SK-N-SH (cell line): ENCODE measurements around the gene OAF. TPM values are rescaled to one million over a fixed set of nuclear protein-coding genes. Genes with fewer than 3 reads are reported as not detected.

Source experiments
- CTCF ChIA-PET: fragments of 300-600, 350-600 bp; formaldehyde crosslinking; extraction: SDS; loops from one replicate; lab custom pipeline; 2021; lab: Yijun Ruan, JAX
- POLR2A ChIA-PET: fragments of 350-600 bp; sonication (Branson Sonifier 250); formaldehyde crosslinking; extraction: SDS; loops from one replicate; lab custom pipeline; 2020; ENCODE audit warnings: antibody characterized with exemption, inconsistent platforms; lab: Yijun Ruan, JAX
- DNase-seq: peaks from one replicate; pipeline ENCODE4 v3.0.0; 2012
- H2AFZ ChIP-seq: fragments of 200-600 bp; sonication (generic); 2 replicates; pipeline ENCODE4 v1.8.1; 2016; ENCODE audit warnings: antibody characterized with exemption, mild to moderate bottlenecking, low read depth
- H3F3A ChIP-seq: fragments of 200-600 bp; sonication (generic); replicated peaks from 2 replicates; pipeline ENCODE3; 2016; ENCODE audit warnings: antibody characterized with exemption, mild to moderate bottlenecking; ENCODE audit not compliant: insufficient read depth
- H3K27ac ChIP-seq, 2 experiments: fragments of 200-500 bp in 1 of 2; fragments of 200-600 bp in 1 of 2; sonication (Bioruptor generic) in 1 of 2; sonication (generic), shearing (Covaris generic) in 1 of 2; 2 replicates each; pipeline versions ENCODE4 v1.5.1 to v1.6.1; 2014 to 2016; ENCODE audit warnings: low read depth in 2 of 2, inconsistent platforms in 1 of 2, low read length in 1 of 2, mild to moderate bottlenecking in 1 of 2, mixed read lengths in 1 of 2
- H3K27me3 ChIP-seq: fragments of 200-600 bp; sonication (generic), shearing (Covaris generic); 2 replicates; pipeline ENCODE4 v1.6.1; 2016; ENCODE audit warnings: mixed run types; ENCODE audit not compliant: insufficient read depth
- H3K36me3 ChIP-seq, 2 experiments: fragments of 200-500 bp in 1 of 2; fragments of 200-600 bp in 1 of 2; sonication (Bioruptor generic) in 1 of 2; sonication (generic) in 1 of 2; replicated peaks in 1 of 2; 2 replicates each; pipeline versions ENCODE3 to v1.5.1; 2014 to 2016; ENCODE audit warnings: low read length in 1 of 2, mild to moderate bottlenecking in 1 of 2; ENCODE audit not compliant: insufficient read depth in 2 of 2, control insufficient read depth in 1 of 2
- H3K4me1 ChIP-seq, 2 experiments: fragments of 200-500 bp in 1 of 2; fragments of 200-600 bp in 1 of 2; sonication (Bioruptor generic) in 1 of 2; sonication (generic), shearing (Covaris generic) in 1 of 2; 2 replicates each; pipeline versions ENCODE4 v1.5.1 to v1.6.1; 2014 to 2016; ENCODE audit warnings: low read depth in 1 of 2, low read length in 1 of 2, mixed run types in 1 of 2; ENCODE audit not compliant: insufficient read depth in 2 of 2, control insufficient read depth in 1 of 2
- H3K4me2 ChIP-seq: fragments of 200-600 bp; sonication (generic), shearing (Covaris generic); 2 replicates; pipeline ENCODE4 v1.6.1; 2017; ENCODE audit warnings: mixed run types
- H3K4me3 ChIP-seq, 2 experiments: fragments of 200-500 bp in 1 of 2; fragments of 200-600 bp in 1 of 2; sonication (Bioruptor generic) in 1 of 2; sonication (generic), shearing (Covaris generic) in 1 of 2; 2 replicates each; pipeline versions ENCODE4 v1.5.1 to v1.8.1; 2014 to 2016; ENCODE audit warnings: low read depth in 2 of 2, inconsistent platforms in 1 of 2, low read length in 1 of 2, mild to moderate bottlenecking in 1 of 2, mixed read lengths in 1 of 2, moderate library complexity in 1 of 2
- H3K79me2 ChIP-seq: fragments of 200-600 bp; sonication (generic); 2 replicates; pipeline ENCODE4 v1.8.1; 2017; ENCODE audit warnings: mild to moderate bottlenecking; ENCODE audit not compliant: insufficient read depth
- H3K9ac ChIP-seq: fragments of 200-600 bp; sonication (generic); 2 replicates; pipeline ENCODE4 v1.6.1; 2017; ENCODE audit warnings: mixed run types
- H3K9me2 ChIP-seq: fragments of 200-600 bp; sonication (generic); 2 replicates; pipeline ENCODE4 v1.6.1; 2017; ENCODE audit warnings: mixed run types
- H3K9me3 ChIP-seq: fragments of 200-600 bp; sonication (generic); 2 replicates; pipeline ENCODE4 v1.6.1; 2017; ENCODE audit warnings: mixed run types, mild to moderate bottlenecking, moderate library complexity
- H4K20me1 ChIP-seq: fragments of 200-600 bp; sonication (generic); 2 replicates; pipeline ENCODE4 v1.6.1; 2017; ENCODE audit warnings: mild to moderate bottlenecking, mixed run types; ENCODE audit not compliant: insufficient read depth
- CHD2 ChIP-seq: fragments of 150-350 bp; IDR thresholded peaks from 2 replicates; pipeline ENCODE4 v1.6.1; 2018; ENCODE audit warnings: low read length; ENCODE audit not compliant: partially characterized antibody
- CTCF ChIP-seq: fragments of 200-600 bp; sonication (generic); IDR thresholded peaks from 2 replicates; pipeline ENCODE4 v1.6.1; 2017; ENCODE audit warnings: antibody characterized with exemption, mild to moderate bottlenecking, moderate library complexity
- EP300 ChIP-seq, 2 experiments: IDR thresholded peaks; 2 replicates each; pipeline versions ENCODE4 v1.4.0 to v1.6.1; 2012; ENCODE audit warnings: borderline replicate concordance in 1 of 2, low read depth in 1 of 2, low read length in 1 of 2
- EZH2phosphoT487 ChIP-seq: fragments of 200-600 bp; sonication (generic); IDR thresholded peaks from 2 replicates; pipeline ENCODE4 v1.6.1; 2017; ENCODE audit warnings: low read depth, mixed run types, mild to moderate bottlenecking, antibody characterized with exemption, moderate library complexity, borderline replicate concordance
- FOSL2 ChIP-seq: IDR thresholded peaks from 2 replicates; pipeline ENCODE4 v1.4.0; 2012; ENCODE audit warnings: low read depth, mild to moderate bottlenecking, moderate library complexity, borderline replicate concordance
- FOXM1 ChIP-seq: IDR thresholded peaks from 2 replicates; pipeline ENCODE4 v1.4.0; 2012; ENCODE audit warnings: low read depth, mild to moderate bottlenecking
- GATA2 ChIP-seq: sonication (generic); formaldehyde crosslinking; IDR thresholded peaks from 2 replicates; pipeline ENCODE4 v1.5.0; 2020; ENCODE audit warnings: mild to moderate bottlenecking, missing genetic modification reagents
- IRF3 ChIP-seq: fragments of 150-350 bp; IDR thresholded peaks from 2 replicates; pipeline ENCODE4 v1.6.1; 2016; ENCODE audit warnings: mild to moderate bottlenecking, low read depth, low read length
- JUND ChIP-seq: IDR thresholded peaks from 2 replicates; pipeline ENCODE4 v1.4.0; 2012
- MAX ChIP-seq: IDR thresholded peaks from 2 replicates; pipeline ENCODE4 v1.4.0; 2012; ENCODE audit warnings: low read depth
- MEF2A ChIP-seq: IDR thresholded peaks from 2 replicates; pipeline ENCODE4 v1.4.0; 2012; ENCODE audit warnings: low read depth, borderline replicate concordance
- MXI1 ChIP-seq: IDR thresholded peaks from 2 replicates; pipeline ENCODE4 v1.6.1; 2012; ENCODE audit warnings: mild to moderate bottlenecking, low read depth, low read length, improper control_type of control experiment
- NRF1 ChIP-seq: IDR thresholded peaks from 2 replicates; pipeline ENCODE4 v1.6.1; 2012; ENCODE audit warnings: low read depth, mild to moderate bottlenecking, low read length
- PBX3 ChIP-seq: IDR thresholded peaks from 2 replicates; pipeline ENCODE4; 2012
- RXRA ChIP-seq: IDR thresholded peaks from 2 replicates; pipeline ENCODE4 v1.4.0; 2012; ENCODE audit warnings: low read depth, mild to moderate bottlenecking, borderline replicate concordance
- SMC3 ChIP-seq: IDR thresholded peaks from 2 replicates; pipeline ENCODE4 v1.6.1; 2012; ENCODE audit warnings: low read depth, low read length, improper control_type of control experiment
- USF1 ChIP-seq: IDR thresholded peaks from 2 replicates; pipeline ENCODE4 v1.4.0; 2012; ENCODE audit warnings: low read depth, borderline replicate concordance
- ZBTB33 ChIP-seq: IDR thresholded peaks from 2 replicates; pipeline ENCODE4 v1.4.0; 2012; ENCODE audit warnings: low read depth, borderline replicate concordance
- WGBS: methylation state at CpG from one replicate; pipeline ENCODE4 v1.1.6; 2017; ENCODE audit warnings: low lambda C conversion rate; 5-methylcytosine and 5-hydroxymethylcytosine counted together
- polyA plus RNA-seq, 3 experiments: library from polyadenylated mRNA; depleted of rRNA; stranded (reverse); fragments of >200 nt; gene quantifications; 2 replicates each; pipeline ENCODE4 v1.2.3, GENCODE V29; 2012

OAF gene
- polyA plus RNA-seq, 1 of the 3 experiments (the other 2 are of a cell fraction), result 28.0 TPM

GRCh38 chr11:120198403-120198786, 12.4 kb upstream of the OAF start:
- TF ChIP-seq MXI1 (no peak), GATA2 (CRISPR knock-in tag) (no peak), MAX (no peak), CTCF (no peak), NRF1 (no peak), RXRA (no peak)
- Histone ChIP-seq H3K27me3 (peaks cover 7% of the 10 kb centered on the region; the same call in 1 of the 2 replicates), H3K36me3 (no peaks in the 10 kb centered on the region), H3K9me3 (no peaks in the 10 kb centered on the region), H2AFZ (no peak overlapping the region), H3K79me2 (no peaks in the 10 kb centered on the region), H3K4me2 (no peak overlapping the region), H3K27ac (no peak overlapping the region), H3K4me3 (no peak overlapping the region), H3K4me1 (peaks cover 0 to 8% of the 10 kb centered on the region in 2 experiments; a peak in 1 of 4 replicates), H3K9ac (no peak overlapping the region), H4K20me1 (no peaks in the 10 kb centered on the region), H3F3A (no peaks in the 10 kb centered on the region), H3K9me2 (no peaks in the 10 kb centered on the region)
- ChIA-PET CTCF (interaction anchor here (0.7 to 1.3 kb wide), 2 partner anchors 15 to 102 kb away, joined by 3 to 4 read pairs; no protein-coding TSS in a partner anchor), POLR2A (no interaction called here)
- 77% methylated on average over 5 of the region's 5 CpGs for WGBS
- no peak for DNase-seq

- Histone ChIP-seq H3K27ac (no peak overlapping the region), H3K9me3 (no peaks in the 10 kb centered on the region), H4K20me1 (no peaks in the 10 kb centered on the region), H3K4me2 (no peak overlapping the region), H3K9me2 (no peaks in the 10 kb centered on the region), H3K36me3 (no peaks in the 10 kb centered on the region), H3K79me2 (no peaks in the 10 kb centered on the region), H3K4me1 (peaks cover 0 to 10% of the 10 kb centered on the region in 2 experiments; a peak in 1 of 4 replicates), H3K4me3 (no peak overlapping the region), H2AFZ (no peak overlapping the region), H3K27me3 (peaks cover 7% of the 10 kb centered on the region; the same call in 1 of the 2 replicates), H3K9ac (no peak overlapping the region), H3F3A (no peaks in the 10 kb centered on the region)
- 80% methylated on average over 5 of the region's 9 CpGs for WGBS
- TF ChIP-seq MEF2A (no peak), FOSL2 (no peak), USF1 (no peak), EP300 (IDR thresholded peaks at IDR 0.05; ENCODE audit: borderline replicate concordance in 1 of 2, low read depth in 1 of 2, low read length in 1 of 2) (no peak), ZBTB33 (no peak), IRF3 (no peak), CHD2 (no peak), SMC3 (no peak), JUND (no peak), PBX3 (no peak), FOXM1 (no peak), EZH2phosphoT487 (no peak)
- CTCF ChIA-PET, result interaction anchor here (0.7 to 1.3 kb wide), 3 partner anchors 11 to 101 kb away, joined by 3 to 6 read pairs (median 4); no protein-coding TSS in a partner anchor
- DNase-seq, result no peak
- POLR2A ChIA-PET, result no interaction called here
Observed at GRCh38 chr11:120198787-120199469, 11.9 kb upstream of the OAF start.
